Measurements from ENCODE around the gene GRM3. TPM values are rescaled to one million over a fixed set of nuclear protein-coding genes. Genes with fewer than 3 reads are reported as not detected.

The GRM3 gene
- total RNA-seq, 1 donor from 2014 or later = not detected

DNA sequence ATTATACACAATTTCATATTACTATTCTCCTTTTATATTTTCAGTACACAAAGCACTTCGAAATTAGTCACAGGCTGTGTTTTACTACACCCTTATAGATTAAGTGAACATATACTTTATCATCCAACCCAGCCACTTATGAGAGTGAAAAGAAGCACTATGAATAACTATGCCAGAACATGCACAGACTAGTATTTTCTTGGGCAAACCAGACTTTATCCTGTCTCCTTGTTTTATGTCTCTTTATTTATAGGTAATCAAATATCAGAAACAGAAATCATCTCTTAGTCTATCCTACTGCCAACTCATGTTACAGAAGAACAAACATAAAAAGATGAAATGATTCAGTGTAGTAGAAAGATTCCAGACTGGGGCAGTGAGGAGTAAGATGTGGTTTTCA lies 171.8 kb downstream of the GRM3 start:
- no peaks in the 10 kb centered on the region for H3K27me3 ChIP-seq (ENCODE audit: low read depth)
- intact Hi-C loops (cut with DNase I) = no loop called here

DNA sequence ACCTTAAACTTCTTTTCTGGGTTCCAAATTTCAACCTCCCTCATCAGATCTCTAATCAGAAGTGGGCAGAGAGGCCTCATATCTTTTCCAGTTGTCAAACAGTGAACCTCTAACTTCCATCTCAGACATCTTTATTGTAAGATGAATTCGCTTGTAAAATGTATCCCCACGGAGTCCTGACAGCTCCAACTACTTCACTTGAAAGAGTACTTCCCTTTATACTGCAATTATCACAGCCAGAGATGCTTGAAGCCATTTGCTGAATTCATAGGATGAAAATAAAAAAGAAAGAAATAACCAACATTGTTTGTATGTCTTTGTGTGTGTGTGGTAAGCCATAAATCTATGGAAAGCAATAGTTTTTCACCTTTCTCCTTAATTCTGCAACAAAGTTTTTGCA lies 175.2 kb downstream of the GRM3 start:
- no peaks in the 10 kb centered on the region for H3K36me3 ChIP-seq
- TF ChIP-seq, protein P1, sequence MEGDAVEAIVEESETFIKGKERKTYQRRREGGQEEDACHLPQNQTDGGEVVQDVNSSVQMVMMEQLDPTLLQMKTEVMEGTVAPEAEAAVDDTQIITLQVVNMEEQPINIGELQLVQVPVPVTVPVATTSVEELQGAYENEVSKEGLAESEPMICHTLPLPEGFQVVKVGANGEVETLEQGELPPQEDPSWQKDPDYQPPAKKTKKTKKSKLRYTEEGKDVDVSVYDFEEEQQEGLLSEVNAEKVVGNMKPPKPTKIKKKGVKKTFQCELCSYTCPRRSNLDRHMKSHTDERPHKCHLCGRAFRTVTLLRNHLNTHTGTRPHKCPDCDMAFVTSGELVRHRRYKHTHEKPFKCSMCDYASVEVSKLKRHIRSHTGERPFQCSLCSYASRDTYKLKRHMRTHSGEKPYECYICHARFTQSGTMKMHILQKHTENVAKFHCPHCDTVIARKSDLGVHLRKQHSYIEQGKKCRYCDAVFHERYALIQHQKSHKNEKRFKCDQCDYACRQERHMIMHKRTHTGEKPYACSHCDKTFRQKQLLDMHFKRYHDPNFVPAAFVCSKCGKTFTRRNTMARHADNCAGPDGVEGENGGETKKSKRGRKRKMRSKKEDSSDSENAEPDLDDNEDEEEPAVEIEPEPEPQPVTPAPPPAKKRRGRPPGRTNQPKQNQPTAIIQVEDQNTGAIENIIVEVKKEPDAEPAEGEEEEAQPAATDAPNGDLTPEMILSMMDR (IDR thresholded peaks at IDR 0.05) = no peak
- DNase-seq (no peak), ATAC-seq (no peak)
- intact Hi-C loops (cut with DNase I) = no loop called here
- H3K4me1 ChIP-seq = no peaks in the 10 kb centered on the region
- no peak overlapping the region for H3K27ac ChIP-seq
- H3K9me3 ChIP-seq = no peaks in the 10 kb centered on the region
- no peak overlapping the region for H3K4me3 ChIP-seq
- H3K27me3 ChIP-seq (ENCODE audit: low read depth) = no peaks in the 10 kb centered on the region

More for the DNA sequence above, 171.8 kb downstream of the GRM3 start:
- TF ChIP-seq, protein P1 (IDR thresholded peaks at IDR 0.05) = no peak
- Histone ChIP-seq H3K4me1 (no peaks in the 10 kb centered on the region), H3K36me3 (no peaks in the 10 kb centered on the region), H3K9me3 (no peaks in the 10 kb centered on the region), H3K27ac (no peak overlapping the region), H3K4me3 (no peak overlapping the region)
- ATAC-seq (no peak), DNase-seq (no peak)

DNA sequence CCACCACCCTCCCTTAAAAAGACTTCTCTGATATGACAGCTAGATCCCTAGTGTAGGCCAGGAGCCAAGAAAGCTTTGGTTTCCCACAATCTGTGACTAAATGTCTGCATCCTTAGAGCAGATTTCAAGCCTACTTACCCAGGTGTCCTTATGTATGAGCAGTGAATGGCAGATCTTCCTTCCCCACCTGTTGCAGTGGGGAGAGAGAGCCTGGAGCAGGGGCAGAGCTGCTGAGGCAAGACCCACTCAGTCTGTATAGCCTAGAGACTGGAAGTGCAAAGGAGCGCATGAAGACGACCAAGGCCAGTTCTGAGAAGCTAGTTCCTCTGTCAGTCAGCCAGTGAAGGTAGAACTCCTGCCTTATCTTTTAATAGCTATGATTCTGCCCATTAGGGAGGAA lies 180.1 kb downstream of the GRM3 start:
- no peaks in the 10 kb centered on the region for H3K36me3 ChIP-seq
- no peaks in the 10 kb centered on the region for H3K4me1 ChIP-seq
- H3K27me3 ChIP-seq (ENCODE audit: low read depth) = no peaks in the 10 kb centered on the region
- ATAC-seq (no peak), DNase-seq (no peak)
- H3K27ac ChIP-seq = no peak overlapping the region
- no peak overlapping the region for H3K4me3 ChIP-seq
- TF ChIP-seq, protein P1 (IDR thresholded peaks at IDR 0.05) = no peak
- intact Hi-C loops (cut with DNase I) = no loop called here
- H3K9me3 ChIP-seq = no peaks in the 10 kb centered on the region

DNA sequence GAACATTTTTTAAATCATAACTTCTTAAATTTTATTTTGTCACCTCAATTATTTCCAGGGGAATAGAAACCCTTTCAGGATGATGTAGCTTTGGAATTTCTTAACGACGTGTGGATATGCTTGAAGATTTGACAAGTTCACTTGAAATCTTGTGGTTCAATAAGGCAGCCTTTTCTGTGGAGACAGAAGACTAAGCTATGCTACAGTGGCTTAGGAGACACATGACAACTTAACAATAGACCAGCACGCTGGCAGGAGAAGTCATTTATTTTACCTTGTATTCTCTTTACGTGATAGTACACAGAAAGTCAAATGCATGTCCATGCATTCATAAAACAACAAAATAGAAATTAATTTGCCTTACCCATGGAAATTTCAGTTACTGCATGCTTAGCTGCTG lies 181.6 kb downstream of the GRM3 start:
- no peak overlapping the region for H3K4me3 ChIP-seq
- TF ChIP-seq, protein P1 (IDR thresholded peaks at IDR 0.05) = no peak
- no peaks in the 10 kb centered on the region for H3K4me1 ChIP-seq
- ATAC-seq (no peak), DNase-seq (no peak)
- no peaks in the 10 kb centered on the region for H3K9me3 ChIP-seq
- intact Hi-C loops (cut with DNase I) = no loop called here
- no peaks in the 10 kb centered on the region for H3K27me3 ChIP-seq (ENCODE audit: low read depth)
- no peaks in the 10 kb centered on the region for H3K36me3 ChIP-seq
- no peak overlapping the region for H3K27ac ChIP-seq

DNA sequence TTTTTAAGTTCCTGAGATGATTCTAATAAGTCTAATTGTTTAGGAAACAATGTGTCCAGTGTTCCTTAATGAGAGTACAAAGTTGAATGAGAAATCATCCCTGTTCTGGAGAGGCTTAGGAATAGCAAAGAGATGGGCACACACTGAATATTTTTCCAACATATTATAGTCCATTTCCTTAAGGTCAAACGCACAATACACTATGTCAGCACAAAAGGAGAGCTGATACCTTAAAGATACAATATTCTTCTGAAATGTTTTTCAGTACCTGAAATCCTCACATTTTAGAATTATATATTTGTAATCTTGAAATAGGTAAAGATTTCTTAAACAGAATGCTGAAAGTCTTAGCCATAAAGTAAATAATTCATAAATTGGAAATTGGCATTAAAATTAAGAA lies 183.2 kb downstream of the GRM3 start:
- no peak overlapping the region for H3K4me3 ChIP-seq
- no peaks in the 10 kb centered on the region for H3K27me3 ChIP-seq (ENCODE audit: low read depth)
- no peaks in the 10 kb centered on the region for H3K9me3 ChIP-seq
- no peaks in the 10 kb centered on the region for H3K4me1 ChIP-seq
- ATAC-seq (no peak), DNase-seq (no peak)
- H3K27ac ChIP-seq = no peak overlapping the region
- H3K36me3 ChIP-seq = no peaks in the 10 kb centered on the region
- TF ChIP-seq, protein P1 (IDR thresholded peaks at IDR 0.05) = no peak
- intact Hi-C loops (cut with DNase I) = no loop called here

DNA sequence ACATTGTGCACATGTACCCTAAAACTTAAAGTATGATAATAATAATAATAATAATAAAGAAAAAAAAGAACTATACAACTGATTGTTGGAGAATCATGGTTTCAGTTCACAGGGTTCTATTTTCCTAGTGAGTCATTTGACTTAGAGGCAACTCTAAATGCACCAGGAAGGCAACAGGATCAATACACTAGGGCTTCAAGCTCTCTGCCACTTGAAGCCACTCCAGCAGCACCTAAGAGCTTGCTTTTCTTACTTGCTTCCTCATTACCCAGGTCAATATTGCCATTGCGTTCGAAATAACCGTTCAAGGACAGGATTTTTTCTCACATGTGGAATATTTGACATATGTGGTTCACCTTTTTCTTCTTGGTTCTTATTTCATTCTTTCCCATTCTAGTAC lies 189.7 kb downstream of the GRM3 start:
- intact Hi-C loops (cut with DNase I) = no loop called here
- TF ChIP-seq, protein P1 (IDR thresholded peaks at IDR 0.05) = no peak
- Histone ChIP-seq H3K4me1 (no peaks in the 10 kb centered on the region), H3K9me3 (no peaks in the 10 kb centered on the region), H3K27ac (no peak overlapping the region), H3K27me3 (ENCODE audit: low read depth) (no peaks in the 10 kb centered on the region), H3K36me3 (no peaks in the 10 kb centered on the region), H3K4me3 (no peak overlapping the region)
- DNase-seq (no peak), ATAC-seq (peak; percentile 85 to 96)
